ENCODE measurements around the gene LDLRAP1. TPM values are rescaled to one million over a fixed set of nuclear protein-coding genes. Genes with fewer than 3 reads are reported as not detected.

Gene LDLRAP1
- total and polyA plus RNA-seq, 2 donors (not counting 3 experiments of a cell fraction or from before 2014, with no cell fraction given), result 23.1 to 24.7 TPM

GRCh38 chr1:25556132-25556670 is 12.8 kb downstream of the LDLRAP1 start:
- FAIRE-seq (no peak), DNase-seq (ENCODE audit: low read depth, low spot score) (no peak)
- dilution Hi-C loops (cut with MboI; ENCODE audit: extremely low pct_ligation_motif_present, low sequenced_read_pairs), result no loop called here
- peaks cover 34% of the 10 kb centered on the region for H3K4me1 ChIP-seq (ENCODE audit: control insufficient read depth, extremely low read depth, insufficient read depth, low read length)
- no peak overlapping the region for H3K4me3 ChIP-seq (replicated peaks in 1 of 3; ENCODE audit: insufficient read depth in 1 of 3, low read depth in 1 of 3, low read length in 3 of 3)
- no peak overlapping the region for H2AFZ ChIP-seq (ENCODE audit: low read depth, low read length)
- ChIA-PET POLR2A (no interaction called here), CTCF (interaction anchor here (0.9 to 2.1 kb wide), 2 partner anchors 11 to 53 kb away, joined by 4 to 8 read pairs; no protein-coding TSS in a partner anchor)
- no peaks in the 10 kb centered on the region for H3K79me2 ChIP-seq (ENCODE audit: control insufficient read depth, insufficient read depth, low read length)
- no peak overlapping the region for H3K27ac ChIP-seq (ENCODE audit: insufficient read depth, low read depth, low read length)
- H3K9me3 ChIP-seq (replicated peaks; ENCODE audit: control insufficient read depth, insufficient read depth, low read length), result no peaks in the 10 kb centered on the region
- no peak overlapping the region for H3K4me2 ChIP-seq (ENCODE audit: insufficient read depth, low read length)
- no peak for TF ChIP-seq EZH2 (IDR thresholded peaks at IDR 0.05; ENCODE audit: borderline replicate concordance, low read depth, low read length, severe bottlenecking)
- no peak for TF ChIP-seq MYC (IDR thresholded peaks at IDR 0.05; ENCODE audit: low read depth, low read length)
- no peak for TF ChIP-seq POLR2A (IDR thresholded peaks at IDR 0.05; ENCODE audit: low read depth, low read length)
- no peak for TF ChIP-seq FOS (IDR thresholded peaks at IDR 0.05; ENCODE audit: borderline replicate concordance, insufficient read depth, low read length)
- no peak for TF ChIP-seq POLR2AphosphoS5 (IDR thresholded peaks at IDR 0.05; ENCODE audit: insufficient read depth, low read depth, low read length)
- no peak for TF ChIP-seq GATA2 (IDR thresholded peaks at IDR 0.05; ENCODE audit: insufficient read depth, insufficient read length, low read depth, low read length)
- TF ChIP-seq CTCF (IDR thresholded peaks at IDR 0.05; ENCODE audit: extremely low read depth in 1 of 2, insufficient read depth in 1 of 2, low read depth in 1 of 2, low read length in 2 of 2), result no peak
- TF ChIP-seq JUN (IDR thresholded peaks at IDR 0.05; ENCODE audit: borderline replicate concordance, insufficient read depth, insufficient read length, low read depth), result no peak
- no peaks in the 10 kb centered on the region for H4K20me1 ChIP-seq (replicated peaks; ENCODE audit: control insufficient read depth, extremely low read depth, insufficient read depth, low read length)
- intact Hi-C loops (cut with micrococcal nuclease), result no loop called here
- no peaks in the 10 kb centered on the region for H3K9me1 ChIP-seq (replicated peaks; ENCODE audit: control insufficient read depth, extremely low read depth, insufficient read depth, low read length)
- no peaks in the 10 kb centered on the region for H3K27me3 ChIP-seq (ENCODE audit: control insufficient read depth in 2 of 2, insufficient read depth in 2 of 2, low read length in 2 of 2)
- peaks cover 0 to 3% of the 10 kb centered on the region in 2 experiments for H3K36me3 ChIP-seq (ENCODE audit: control insufficient read depth in 2 of 2, extremely low read depth in 1 of 2, insufficient read depth in 2 of 2, low read length in 2 of 2)
- BruUV-seq (replicated peaks), result no TSS peak
- H3K9ac ChIP-seq (replicated peaks; ENCODE audit: extremely low read depth, insufficient read depth, low read length), result no peak overlapping the region

Data from endothelial cell of umbilical vein (primary cell).